NT2/D1 (cell line): ENCODE results near the gene B9D2.

Experiments
- SUZ12 ChIP-seq: IDR thresholded peaks from 2 replicates; pipeline ENCODE4 v1.6.1; 2011; ENCODE audit not compliant: insufficient read length, insufficient read depth; ENCODE audit errors: extremely low read depth
- YY1 ChIP-seq: IDR thresholded peaks from 2 replicates; pipeline ENCODE4 v1.6.1; 2011; ENCODE audit not compliant: insufficient read length, insufficient read depth

DNA sequence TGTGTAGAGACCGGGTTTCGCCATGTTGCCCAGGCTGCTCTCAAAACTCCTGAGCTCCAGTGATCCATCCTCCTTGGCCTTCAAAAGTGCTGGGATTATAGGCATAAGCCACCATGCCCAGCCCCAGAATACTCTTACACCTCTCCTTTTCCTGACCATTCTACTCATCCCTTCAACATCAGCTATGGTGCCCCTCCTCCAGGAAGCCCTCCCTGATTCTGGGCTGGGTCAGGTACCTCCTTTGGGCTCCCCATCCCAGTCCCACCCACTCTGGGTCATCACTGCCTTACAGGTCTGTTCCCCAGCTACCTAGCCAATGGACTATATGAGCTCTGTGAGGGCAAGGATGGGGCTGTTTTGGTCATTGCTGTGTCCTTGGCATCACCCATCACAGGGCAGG, 19.8 kb downstream of the B9D2 start:
- TF ChIP-seq SUZ12 (no peak), YY1 (no peak)
